IPS DF 4.7 (cell line): Measurements from ENCODE around the gene NR2F2.

ENCODE experiments used
- DNase-seq: peaks from one replicate; pipeline ENCODE4 v3.0.0-alpha.2; 2013; ENCODE audit warnings: low spot score; ENCODE audit errors: extremely low read depth

Gene NR2F2

GRCh38 chr15:96331144-96331944 is 844 bp downstream of the NR2F2 start:
- no peak for DNase-seq

- no peak for DNase-seq
Observed at GRCh38 chr15:96331945-96332636, 1.6 kb downstream of the NR2F2 start.

- no peak for DNase-seq
Observed at GRCh38 chr15:96332637-96333121, 2.2 kb downstream of the NR2F2 start.

- DNase-seq: no peak
Observed at GRCh38 chr15:96333131-96334016, 2.9 kb downstream of the NR2F2 start.

GRCh38 chr15:96334017-96334704 is 3.7 kb downstream of the NR2F2 start:
- DNase-seq: no peak

GRCh38 chr15:96334705-96335410 is 4.4 kb downstream of the NR2F2 start:
- DNase-seq: no peak

- no peak for DNase-seq
Observed at GRCh38 chr15:96335411-96336024, 5.0 kb downstream of the NR2F2 start.

GRCh38 chr15:96336108-96336595 is 5.7 kb downstream of the NR2F2 start:
- no peak for DNase-seq

- DNase-seq: no peak
Observed at GRCh38 chr15:96336596-96337364, 6.3 kb downstream of the NR2F2 start.

- DNase-seq: no peak
Observed at GRCh38 chr15:96337365-96338023, 7.0 kb downstream of the NR2F2 start.

- no peak for DNase-seq
Observed at GRCh38 chr15:96338074-96338765, 7.7 kb downstream of the NR2F2 start.

GRCh38 chr15:96338766-96339618 is 8.5 kb downstream of the NR2F2 start:
- no peak for DNase-seq

GRCh38 chr15:96339619-96340347 is 9.3 kb downstream of the NR2F2 start:
- DNase-seq: no peak

- DNase-seq: no peak
Observed at GRCh38 chr15:96340348-96340597, 9.8 kb downstream of the NR2F2 start.

- no peak for DNase-seq
Observed at GRCh38 chr15:96340598-96341512, 10.4 kb downstream of the NR2F2 start.
